SK-N-SH treated with all-trans-retinoic acid at 6 μM for 48 hours (cell line): ENCODE data around the gene CTNNA3.

Experiments
- ATAC-seq: fragments of 200-7000 bp; cut with Tn5 transposase; 3 replicates; pipeline ENCODE4 v1.9.1; 2020; ENCODE audit warnings: mild to moderate bottlenecking, moderate library complexity
- ARNTL ChIP-seq: fragments of 450-650 bp; formaldehyde crosslinking; IDR thresholded peaks from 2 replicates; pipeline ENCODE4 v1.5.0; 2020; ENCODE audit warnings: low read depth, mild to moderate bottlenecking, moderate library complexity, borderline replicate concordance
- CSDC2 ChIP-seq: fragments of 250-450 bp; sonication (Bioruptor Pico); IDR thresholded peaks from 2 replicates; pipeline ENCODE4 v1.5.0; 2020; ENCODE audit warnings: mild to moderate bottlenecking, moderate library complexity
- CSRNP3 ChIP-seq: fragments of 250-450 bp; sonication (Bioruptor Pico); IDR thresholded peaks from 2 replicates; pipeline ENCODE4 v1.5.1; 2021; ENCODE audit warnings: mild to moderate bottlenecking, moderate library complexity
- ESRRG ChIP-seq: fragments of 250-450 bp; sonication (Bioruptor Pico); IDR thresholded peaks from 2 replicates; pipeline ENCODE4 v1.6.1; 2021; ENCODE audit warnings: mild to moderate bottlenecking
- GLIS3 ChIP-seq: fragments of 250-450 bp; sonication (Bioruptor Pico); IDR thresholded peaks from 2 replicates; pipeline ENCODE4 v1.5.0; 2020; ENCODE audit warnings: mild to moderate bottlenecking, moderate library complexity
- ISL1 ChIP-seq: fragments of 250-450 bp; sonication (Bioruptor Pico); IDR thresholded peaks from 2 replicates; pipeline ENCODE4 v2.1.2; 2022; ENCODE audit warnings: mild to moderate bottlenecking, moderate library complexity
- OSR1 ChIP-seq: fragments of 250-450 bp; sonication (Bioruptor Pico); IDR thresholded peaks from 2 replicates; pipeline ENCODE4 v1.8.0; 2022; ENCODE audit warnings: moderate library complexity, mild to moderate bottlenecking, inconsistent platforms
- POU6F1 ChIP-seq: fragments of 250-450 bp; sonication (Bioruptor Pico); IDR thresholded peaks from 2 replicates; pipeline ENCODE4 v1.8.0; 2021; ENCODE audit warnings: low read depth, mild to moderate bottlenecking, moderate library complexity, borderline replicate concordance
- PPARA ChIP-seq: fragments of 250-450 bp; sonication (Bioruptor Pico); IDR thresholded peaks from 2 replicates; pipeline ENCODE4 v1.5.0; 2020; ENCODE audit warnings: mild to moderate bottlenecking, borderline replicate concordance
- RARB ChIP-seq: fragments of 250-450 bp; sonication (Bioruptor Pico); IDR thresholded peaks from 2 replicates; pipeline ENCODE4 v1.8.0; 2021; ENCODE audit warnings: mild to moderate bottlenecking, moderate library complexity
- SNAI2 ChIP-seq: fragments of 250-450 bp; sonication (Bioruptor Pico); IDR thresholded peaks from 2 replicates; pipeline ENCODE4 v1.5.0; 2020; ENCODE audit warnings: mild to moderate bottlenecking, moderate library complexity
- TOX ChIP-seq: fragments of 250-450 bp; sonication (Bioruptor Pico); IDR thresholded peaks from 2 replicates; pipeline ENCODE4 v1.8.0; 2021; ENCODE audit warnings: mild to moderate bottlenecking, moderate library complexity, borderline replicate concordance
- TSHZ2 ChIP-seq: fragments of 250-450 bp; sonication (Bioruptor Pico); IDR thresholded peaks from 2 replicates; pipeline ENCODE4 v1.5.0; 2020; ENCODE audit warnings: mild to moderate bottlenecking, moderate library complexity
- ZC3H10 ChIP-seq: fragments of 250-450 bp; sonication (Bioruptor Pico); IDR thresholded peaks from 2 replicates; pipeline ENCODE4 v1.5.1; 2021; ENCODE audit warnings: mild to moderate bottlenecking, moderate library complexity
- ZFP3 ChIP-seq: fragments of 250-450 bp; sonication (Bioruptor Pico); IDR thresholded peaks from 2 replicates; pipeline ENCODE4 v1.5.0; 2020; ENCODE audit warnings: mild to moderate bottlenecking, moderate library complexity
- ZFP30 ChIP-seq: fragments of 450-650 bp; formaldehyde crosslinking; IDR thresholded peaks from 2 replicates; pipeline ENCODE4 v1.5.0; 2022; ENCODE audit warnings: mild to moderate bottlenecking, moderate library complexity
- ZNF565 ChIP-seq: fragments of 450-650 bp; formaldehyde crosslinking; conservative IDR thresholded peaks from 2 replicates; pipeline ENCODE4 v1.5.0; 2020; ENCODE audit warnings: low read depth, mild to moderate bottlenecking, moderate library complexity
- ZNF70 ChIP-seq: fragments of 450-650 bp; formaldehyde crosslinking; IDR thresholded peaks from 2 replicates; pipeline ENCODE4 v1.5.0; 2020; ENCODE audit warnings: mild to moderate bottlenecking, moderate library complexity
- ZNF8 ChIP-seq: fragments of 450-650 bp; formaldehyde crosslinking; IDR thresholded peaks from 2 replicates; pipeline ENCODE4 v1.5.0; 2020; ENCODE audit warnings: mild to moderate bottlenecking, moderate library complexity
- TF ChIP-seq, protein P1 (sequence below): fragments of 250-450 bp; sonication (Bioruptor Pico); IDR thresholded peaks from 2 replicates; pipeline ENCODE4 v1.8.0; 2020; ENCODE audit warnings: mild to moderate bottlenecking, moderate library complexity, borderline replicate concordance
- TF ChIP-seq, protein P2 (sequence below): fragments of 250-450 bp; sonication (Bioruptor Pico); IDR thresholded peaks from 2 replicates; pipeline ENCODE4 v1.5.1; 2020; ENCODE audit warnings: low read depth, mild to moderate bottlenecking, moderate library complexity

The CTNNA3 gene

GRCh38 chr10:66604195-66604594 lies 1091.8 kb downstream of the CTNNA3 start:
- no peak for ATAC-seq
- TF ChIP-seq ZNF70 (no peak), ZNF565 (CRISPR knock-in tag) (no peak), ZFP30 (CRISPR knock-in tag) (no peak), TOX (CRISPR knock-in tag) (no peak), SNAI2 (CRISPR knock-in tag) (no peak), GLIS3 (CRISPR knock-in tag) (no peak), RARB (CRISPR knock-in tag) (no peak), ZNF8 (CRISPR knock-in tag) (no peak), CSDC2 (no peak), CSRNP3 (CRISPR knock-in tag) (no peak), ARNTL (CRISPR knock-in tag) (no peak), TSHZ2 (CRISPR knock-in tag) (no peak), OSR1 (no peak), ZC3H10 (CRISPR knock-in tag) (no peak), PPARA (no peak), ESRRG (CRISPR knock-in tag) (no peak), POU6F1 (CRISPR knock-in tag) (no peak)
- TF ChIP-seq, protein P1, sequence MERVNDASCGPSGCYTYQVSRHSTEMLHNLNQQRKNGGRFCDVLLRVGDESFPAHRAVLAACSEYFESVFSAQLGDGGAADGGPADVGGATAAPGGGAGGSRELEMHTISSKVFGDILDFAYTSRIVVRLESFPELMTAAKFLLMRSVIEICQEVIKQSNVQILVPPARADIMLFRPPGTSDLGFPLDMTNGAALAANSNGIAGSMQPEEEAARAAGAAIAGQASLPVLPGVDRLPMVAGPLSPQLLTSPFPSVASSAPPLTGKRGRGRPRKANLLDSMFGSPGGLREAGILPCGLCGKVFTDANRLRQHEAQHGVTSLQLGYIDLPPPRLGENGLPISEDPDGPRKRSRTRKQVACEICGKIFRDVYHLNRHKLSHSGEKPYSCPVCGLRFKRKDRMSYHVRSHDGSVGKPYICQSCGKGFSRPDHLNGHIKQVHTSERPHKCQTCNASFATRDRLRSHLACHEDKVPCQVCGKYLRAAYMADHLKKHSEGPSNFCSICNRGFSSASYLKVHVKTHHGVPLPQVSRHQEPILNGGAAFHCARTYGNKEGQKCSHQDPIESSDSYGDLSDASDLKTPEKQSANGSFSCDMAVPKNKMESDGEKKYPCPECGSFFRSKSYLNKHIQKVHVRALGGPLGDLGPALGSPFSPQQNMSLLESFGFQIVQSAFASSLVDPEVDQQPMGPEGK, result no peak

GRCh38 chr10:66591865-66592264 lies 1104.1 kb downstream of the CTNNA3 start:
- no peak for ATAC-seq
- TF ChIP-seq CSRNP3 (CRISPR knock-in tag) (no peak), PPARA (no peak), GLIS3 (CRISPR knock-in tag) (no peak), ZC3H10 (CRISPR knock-in tag) (no peak), ZNF8 (CRISPR knock-in tag) (no peak), ARNTL (CRISPR knock-in tag) (no peak), ISL1 (no peak), RARB (CRISPR knock-in tag) (no peak), CSDC2 (no peak), ZFP30 (CRISPR knock-in tag) (no peak), TOX (CRISPR knock-in tag) (no peak), SNAI2 (CRISPR knock-in tag) (no peak), ZFP3 (no peak), ZNF565 (CRISPR knock-in tag) (no peak), OSR1 (no peak), TSHZ2 (CRISPR knock-in tag) (no peak), ESRRG (CRISPR knock-in tag) (no peak), ZNF70 (no peak)
- TF ChIP-seq, protein P2, sequence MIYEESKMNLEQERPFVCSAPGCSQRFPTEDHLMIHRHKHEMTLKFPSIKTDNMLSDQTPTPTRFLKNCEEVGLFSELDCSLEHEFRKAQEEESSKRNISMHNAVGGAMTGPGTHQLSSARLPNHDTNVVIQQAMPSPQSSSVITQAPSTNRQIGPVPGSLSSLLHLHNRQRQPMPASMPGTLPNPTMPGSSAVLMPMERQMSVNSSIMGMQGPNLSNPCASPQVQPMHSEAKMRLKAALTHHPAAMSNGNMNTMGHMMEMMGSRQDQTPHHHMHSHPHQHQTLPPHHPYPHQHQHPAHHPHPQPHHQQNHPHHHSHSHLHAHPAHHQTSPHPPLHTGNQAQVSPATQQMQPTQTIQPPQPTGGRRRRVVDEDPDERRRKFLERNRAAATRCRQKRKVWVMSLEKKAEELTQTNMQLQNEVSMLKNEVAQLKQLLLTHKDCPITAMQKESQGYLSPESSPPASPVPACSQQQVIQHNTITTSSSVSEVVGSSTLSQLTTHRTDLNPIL, result no peak
- TF ChIP-seq, protein P1, result no peak
- TF ChIP-seq, all 23 proteins: peak for 0
